Erythroblast (primary cell): ENCODE results near the gene GALNT18.

ENCODE experiments used
- GATA1 ChIP-seq: IDR thresholded peaks from 2 replicates; pipeline ENCODE4 v1.6.1; 2011; ENCODE audit warnings: low read depth, mild to moderate bottlenecking, control low read depth, low read length, moderate library complexity
- POLR2A ChIP-seq: IDR thresholded peaks from 2 replicates; pipeline ENCODE4 v1.6.1; 2011; ENCODE audit warnings: mild to moderate bottlenecking, low read length

DNA sequence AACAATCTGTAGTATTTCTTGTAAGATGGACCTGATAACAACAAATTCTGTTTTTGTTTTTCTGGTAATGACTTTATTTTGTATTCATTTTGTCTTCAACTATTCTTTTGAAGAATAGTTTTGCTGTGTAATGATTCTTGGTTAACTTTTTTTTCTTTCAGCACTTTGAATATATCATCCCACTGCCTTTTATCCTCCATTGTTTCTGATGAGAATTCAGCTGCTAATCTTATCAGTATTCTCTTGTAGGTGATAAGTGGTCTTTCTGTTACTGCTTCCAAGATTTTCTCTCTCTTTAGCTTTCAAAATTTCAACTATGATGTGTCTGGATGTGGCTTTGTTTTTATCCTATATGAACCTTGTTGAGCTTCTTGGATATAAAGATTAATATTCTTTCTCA, 21.5 kb downstream of the GALNT18 start:
- TF ChIP-seq POLR2A (no peak), GATA1 (no peak)
